NCI-H1092 (cell line): ENCODE results near the gene UPP1.

Experiments
- DNase-seq: peaks from one replicate; lab custom pipeline; 2025; lab: John Stamatoyannopoulos, UW

UPP1 gene

DNA sequence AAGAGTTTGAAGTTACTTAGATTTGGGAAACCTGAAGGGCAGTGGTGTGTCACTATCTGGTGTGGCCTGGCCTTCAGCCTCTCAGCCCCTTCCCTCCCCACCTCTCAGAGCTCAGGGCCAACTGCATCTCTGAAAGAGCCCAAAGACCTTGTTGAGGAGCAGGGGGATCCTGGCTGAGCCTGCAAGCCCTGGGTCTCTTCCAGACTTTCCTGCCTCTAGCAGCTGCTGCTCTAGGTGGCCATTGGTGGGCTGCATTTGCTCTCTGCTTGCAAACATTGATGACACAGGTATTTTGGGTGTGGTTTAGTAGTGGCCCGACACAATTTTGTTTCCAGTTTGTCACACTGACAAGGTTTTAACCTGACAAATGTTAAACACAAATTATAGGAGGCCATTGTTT lies 3.1 kb upstream of the UPP1 start:
- DNase-seq = no peak

DNA sequence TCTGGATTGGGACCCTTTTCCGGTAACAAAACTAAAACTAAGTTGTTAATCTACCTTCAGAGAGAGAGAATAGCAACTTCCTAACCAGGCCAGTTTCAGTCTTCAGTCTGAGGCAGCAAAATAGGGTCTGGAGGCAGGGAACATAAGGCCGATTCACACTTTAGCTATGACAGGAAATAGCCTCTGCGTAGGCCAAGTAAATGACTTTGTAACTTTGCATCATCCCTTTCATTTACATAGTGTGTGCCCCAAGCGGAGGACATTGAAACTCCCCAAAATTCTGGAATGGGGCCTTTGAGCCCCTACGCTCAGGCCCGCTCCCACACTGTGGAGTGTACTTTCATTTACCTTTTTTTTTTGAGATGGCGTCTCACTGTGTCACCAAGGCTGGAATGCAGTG lies 1.7 kb upstream of the UPP1 start:
- DNase-seq = no peak

DNA sequence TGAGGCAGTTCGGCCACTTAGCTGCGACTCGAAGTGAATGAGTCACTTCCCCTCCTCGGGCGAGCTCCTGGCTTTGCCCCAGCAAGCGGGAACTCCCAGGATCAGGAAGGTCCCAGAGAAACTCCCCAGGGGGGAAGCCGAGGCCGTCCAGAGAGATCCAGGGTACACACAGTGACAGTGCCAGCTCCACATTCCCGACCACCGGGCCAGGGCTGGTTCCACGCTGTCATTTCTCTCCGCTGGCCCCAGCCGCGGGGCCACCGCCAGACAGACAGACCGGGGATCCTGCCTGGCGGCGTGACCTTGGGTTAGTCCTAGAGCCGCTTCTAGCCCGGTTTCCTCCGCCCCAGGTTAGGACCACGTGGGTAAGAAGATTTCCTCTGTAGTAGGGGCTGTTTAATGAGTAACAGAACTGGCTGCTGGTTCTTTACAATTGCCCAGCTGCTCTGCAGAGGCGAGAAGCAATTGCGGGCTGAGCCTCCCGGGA lies 463 bp upstream of the UPP1 start:
- DNase-seq = no peak

DNA sequence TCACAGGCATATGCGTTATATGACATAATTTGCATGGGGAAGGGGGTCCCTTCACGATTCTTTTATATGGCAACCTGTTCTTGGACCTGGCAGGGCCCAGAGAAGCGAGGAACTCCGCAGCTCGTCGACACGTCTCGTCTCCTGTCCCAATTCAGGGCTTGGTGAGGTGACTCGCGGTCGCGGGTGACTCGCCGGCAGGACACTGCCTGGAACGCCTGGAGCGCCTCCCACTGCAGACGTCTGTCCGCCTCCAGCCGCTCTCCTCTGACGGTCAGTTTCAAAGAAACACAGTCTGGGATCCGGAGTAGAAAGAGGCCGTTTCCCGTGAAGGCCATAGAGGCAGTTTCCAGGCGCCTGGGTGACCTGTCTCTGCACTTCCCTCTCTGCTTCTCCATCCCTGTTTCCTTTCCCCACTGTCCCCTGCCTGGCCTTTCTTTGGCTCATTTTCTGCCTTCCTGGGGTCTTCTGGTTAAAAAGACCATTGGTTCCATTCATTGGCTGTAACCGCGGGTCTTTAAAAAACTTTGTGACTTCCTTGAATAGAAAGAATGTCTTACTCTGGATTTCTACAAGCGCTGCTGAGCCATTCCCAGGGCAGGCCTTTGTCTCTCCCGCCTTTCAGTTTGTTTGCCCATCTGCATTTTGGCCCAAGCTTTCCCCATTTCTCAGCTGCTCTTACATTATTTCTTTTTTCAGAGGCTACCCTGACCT lies 1.2 kb downstream of the UPP1 start:
- no peak for DNase-seq

DNA sequence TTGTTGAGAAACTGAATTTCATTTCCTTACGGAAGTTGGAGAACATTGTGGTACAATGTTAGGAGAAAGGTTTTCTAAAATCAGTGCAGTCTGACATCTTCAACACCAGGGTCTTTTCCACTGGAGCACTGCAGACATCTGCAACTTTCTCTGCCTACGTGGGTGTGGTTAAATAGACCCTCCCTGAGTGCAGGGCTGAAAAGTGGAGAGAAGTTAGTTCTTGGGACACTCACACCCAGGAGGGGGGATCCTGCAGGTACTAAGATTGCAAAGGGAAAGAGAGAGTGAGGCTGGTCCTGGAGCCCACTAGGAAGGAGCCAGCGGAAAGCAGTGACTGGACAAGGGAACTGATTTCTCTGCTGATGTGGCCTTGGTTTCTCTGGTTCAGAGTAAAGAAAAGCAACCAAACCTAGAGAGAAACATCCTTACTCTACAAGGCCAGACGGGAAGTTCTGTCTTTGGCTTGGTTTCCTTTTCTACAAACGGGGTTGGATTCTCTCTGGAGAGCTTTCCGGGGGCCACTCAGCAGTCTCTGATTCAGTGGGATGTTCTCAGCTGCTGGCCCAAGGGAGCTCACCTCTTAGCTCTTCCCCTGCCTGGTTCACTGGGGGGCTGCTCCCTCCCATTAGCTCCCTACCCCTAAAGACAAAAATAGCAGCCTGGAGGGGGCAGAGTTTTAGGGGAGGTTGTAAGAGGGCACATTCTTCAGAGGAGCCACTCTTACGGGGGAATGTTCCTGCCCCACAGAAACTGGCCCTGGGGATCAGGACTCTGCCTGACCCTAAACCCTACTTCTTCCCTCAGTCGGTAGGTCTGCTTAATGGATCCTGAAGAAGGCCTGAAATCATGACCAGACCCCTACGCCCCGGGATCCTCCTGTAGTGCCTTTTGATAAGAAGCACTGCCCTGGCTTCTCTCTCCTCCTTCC lies 2.7 kb downstream of the UPP1 start:
- no peak for DNase-seq

DNA sequence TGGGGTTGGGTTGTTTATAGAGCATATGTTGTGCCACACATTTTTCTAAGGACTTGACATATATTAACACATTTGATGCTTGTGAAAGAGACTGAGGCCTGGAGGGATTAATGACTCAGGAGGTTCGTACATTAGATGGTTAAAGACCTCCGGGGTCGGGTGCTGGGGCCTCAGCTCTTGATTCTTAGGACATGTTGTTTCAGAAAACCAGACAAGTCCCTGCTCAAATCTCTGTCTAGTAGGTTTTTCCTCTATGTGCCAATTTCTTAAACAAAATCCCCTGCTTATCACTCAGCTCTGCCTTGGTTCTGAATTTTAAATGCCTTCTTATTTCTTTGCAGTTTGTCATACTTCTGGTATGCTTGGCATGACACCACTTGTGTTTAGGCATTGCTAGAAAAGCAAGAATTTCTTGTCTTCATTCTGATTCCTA lies 5.8 kb downstream of the UPP1 start:
- no peak for DNase-seq

DNA sequence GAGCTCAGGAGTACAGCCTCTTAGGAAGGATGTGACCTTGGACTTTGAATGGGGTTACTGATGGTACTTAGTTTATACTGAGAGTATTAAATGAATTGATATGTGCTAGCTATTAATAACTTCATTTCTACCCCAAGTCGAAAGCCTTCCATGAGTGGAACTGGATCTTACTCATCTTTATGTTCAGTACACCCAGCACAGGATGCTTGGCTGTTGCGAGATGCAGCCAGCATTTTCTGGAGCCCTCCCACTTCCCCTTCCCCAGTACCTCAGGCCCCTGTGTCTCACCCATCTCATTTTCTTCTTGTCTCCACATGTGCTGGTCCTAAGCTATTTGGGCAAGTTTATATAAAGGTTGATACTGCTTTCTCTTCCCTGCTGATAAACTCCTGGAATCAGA lies 7.2 kb downstream of the UPP1 start:
- no peak for DNase-seq

DNA sequence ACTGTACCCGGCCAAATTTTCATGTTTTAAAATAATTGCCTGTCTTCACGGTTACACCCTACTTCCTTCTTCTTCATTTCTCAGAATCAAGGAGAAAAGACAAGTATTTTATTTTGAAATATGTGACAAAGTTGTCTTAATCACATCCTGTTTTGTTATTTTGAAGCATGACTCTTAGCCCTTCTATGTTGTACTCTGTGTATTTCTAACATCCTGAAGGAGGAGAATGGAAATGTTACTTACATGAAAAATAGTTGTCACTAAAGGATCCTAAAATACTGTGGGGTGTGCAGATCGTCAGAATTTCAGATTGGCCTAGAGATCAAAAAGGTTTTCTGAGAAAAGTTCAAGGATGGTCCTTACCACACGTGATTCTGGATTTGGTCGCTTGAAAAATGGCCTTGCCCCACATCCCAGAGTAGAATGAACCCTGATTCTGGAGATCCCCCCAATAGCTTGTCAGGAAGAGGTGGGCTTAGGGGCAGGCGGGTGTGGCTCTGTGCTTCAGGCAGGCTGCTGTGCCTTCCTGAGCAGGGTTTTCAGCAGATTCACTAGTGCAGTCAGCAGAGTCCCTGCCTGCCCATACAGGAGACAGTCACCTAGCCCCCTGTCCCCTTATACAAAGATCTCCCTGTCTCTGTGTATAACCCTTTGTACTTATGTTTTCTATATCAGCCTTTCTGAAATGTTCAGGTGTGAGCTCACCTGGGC lies 8.6 kb downstream of the UPP1 start:
- DNase-seq = no peak

DNA sequence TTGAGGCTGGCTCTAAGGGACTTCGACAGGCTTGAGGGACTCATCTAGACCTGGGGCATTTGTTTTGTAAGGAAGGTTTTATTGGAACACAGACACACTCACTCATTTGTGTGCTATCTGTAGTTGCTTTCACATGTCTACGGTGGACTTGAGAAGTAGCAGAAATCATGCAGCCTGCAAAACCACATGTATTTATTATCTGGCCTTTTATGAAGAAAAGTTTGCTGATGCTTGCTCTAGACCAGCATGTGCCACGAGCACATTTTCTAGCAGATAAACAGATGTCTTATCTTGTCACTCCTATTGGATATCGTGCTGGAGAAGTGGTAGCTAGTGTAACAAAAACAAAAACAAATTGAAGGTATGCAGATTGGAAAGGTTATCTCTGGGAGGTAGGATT lies 9.8 kb downstream of the UPP1 start:
- DNase-seq = no peak

DNA sequence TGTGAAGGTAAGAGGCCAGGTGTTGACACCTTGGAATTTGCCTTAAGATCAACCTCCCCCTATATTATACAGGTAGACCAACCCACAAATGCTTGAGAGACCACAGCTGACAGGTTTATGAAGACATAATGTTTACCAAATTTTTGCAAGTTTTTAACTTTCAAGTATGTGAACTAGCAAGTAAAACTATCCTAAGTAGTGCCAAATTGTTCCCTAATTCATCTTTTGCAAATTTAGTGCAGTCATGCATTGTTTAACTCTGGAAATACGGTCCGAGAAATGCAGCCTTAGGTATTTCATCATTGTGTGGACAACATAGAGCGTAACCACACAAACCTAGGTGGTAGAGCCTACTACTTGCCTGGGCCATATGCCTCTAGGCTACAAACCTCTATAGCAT lies 10.7 kb downstream of the UPP1 start:
- no peak for DNase-seq

DNA sequence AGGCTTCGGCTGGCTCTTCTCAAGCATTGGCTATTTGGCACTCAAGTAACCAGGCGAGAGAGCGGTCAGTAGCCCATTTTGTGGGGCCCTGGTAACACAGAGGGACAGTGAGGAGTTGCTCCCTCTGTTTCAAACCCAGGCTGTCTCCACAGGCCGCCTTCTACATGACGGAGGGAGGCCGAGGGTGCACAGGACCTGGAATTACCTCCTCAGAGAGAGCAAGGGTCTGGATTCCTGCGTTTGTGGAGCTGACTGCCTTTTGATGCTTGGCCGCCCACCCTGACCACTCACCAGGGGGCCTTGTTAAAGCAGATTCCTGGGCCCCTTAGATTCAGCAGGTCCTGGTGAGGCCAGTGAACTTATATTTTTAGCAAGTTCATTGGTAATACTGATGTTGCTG lies 12.3 kb downstream of the UPP1 start:
- DNase-seq = no peak

DNA sequence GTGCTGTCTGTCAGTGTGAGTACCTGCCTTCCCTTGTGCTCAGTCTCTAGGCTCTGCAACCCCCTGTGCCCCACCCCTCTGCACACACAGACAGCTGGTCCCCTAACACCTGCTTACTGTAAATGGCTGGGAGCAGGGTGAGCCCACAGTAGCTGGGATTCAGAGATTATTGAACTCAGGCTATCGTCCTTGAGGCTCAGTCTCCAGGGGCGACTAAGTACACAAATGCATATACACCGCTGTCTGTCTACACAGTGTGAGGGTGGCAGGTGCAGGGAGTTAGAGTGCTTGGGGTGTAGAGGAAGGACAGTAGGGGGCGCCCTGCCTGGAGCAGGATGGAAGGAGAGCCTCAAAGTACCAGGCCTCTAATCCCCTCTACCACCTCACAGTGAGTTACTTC lies 12.9 kb downstream of the UPP1 start:
- peak; percentile 15 for DNase-seq

DNA sequence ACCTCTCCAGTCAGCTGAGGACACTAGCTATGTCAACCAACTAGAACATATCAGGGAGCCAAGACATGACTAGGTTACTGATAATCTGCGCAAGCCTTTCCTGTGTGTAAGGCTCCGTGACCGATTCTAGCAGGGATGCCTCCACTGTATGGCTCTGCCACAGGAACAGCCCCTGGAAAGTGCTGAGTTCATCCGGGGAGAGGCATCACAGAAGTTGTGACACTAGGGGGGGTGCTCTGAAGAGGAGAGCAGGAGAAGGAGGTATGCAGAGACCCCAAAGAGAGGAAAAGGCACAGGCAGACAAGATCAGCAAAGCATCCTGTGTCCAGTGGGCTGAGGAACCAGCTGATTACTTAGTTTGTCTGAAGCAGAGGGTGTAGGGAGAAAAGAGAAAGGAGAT lies 13.5 kb downstream of the UPP1 start:
- DNase-seq = no peak

DNA sequence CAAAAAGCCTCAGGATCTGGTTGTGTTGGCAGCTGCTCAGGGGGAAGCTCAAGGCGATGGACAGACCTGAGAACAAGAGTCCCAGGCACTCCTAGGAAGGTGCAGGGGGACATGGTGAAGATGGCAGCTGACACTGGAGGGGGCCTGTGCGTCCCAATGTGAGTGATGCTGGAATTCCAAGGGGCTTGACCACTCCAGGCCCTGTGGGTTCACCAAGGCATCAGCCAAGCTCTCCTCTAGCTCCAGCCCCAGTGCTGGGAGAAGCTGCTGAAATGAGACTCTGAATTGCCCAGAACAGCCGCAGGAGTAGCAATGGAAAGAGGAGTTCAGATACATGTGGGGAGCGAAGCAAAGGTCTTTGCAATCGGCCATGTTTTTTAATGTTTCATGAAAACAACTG lies 16.0 kb downstream of the UPP1 start:
- no peak for DNase-seq

DNA sequence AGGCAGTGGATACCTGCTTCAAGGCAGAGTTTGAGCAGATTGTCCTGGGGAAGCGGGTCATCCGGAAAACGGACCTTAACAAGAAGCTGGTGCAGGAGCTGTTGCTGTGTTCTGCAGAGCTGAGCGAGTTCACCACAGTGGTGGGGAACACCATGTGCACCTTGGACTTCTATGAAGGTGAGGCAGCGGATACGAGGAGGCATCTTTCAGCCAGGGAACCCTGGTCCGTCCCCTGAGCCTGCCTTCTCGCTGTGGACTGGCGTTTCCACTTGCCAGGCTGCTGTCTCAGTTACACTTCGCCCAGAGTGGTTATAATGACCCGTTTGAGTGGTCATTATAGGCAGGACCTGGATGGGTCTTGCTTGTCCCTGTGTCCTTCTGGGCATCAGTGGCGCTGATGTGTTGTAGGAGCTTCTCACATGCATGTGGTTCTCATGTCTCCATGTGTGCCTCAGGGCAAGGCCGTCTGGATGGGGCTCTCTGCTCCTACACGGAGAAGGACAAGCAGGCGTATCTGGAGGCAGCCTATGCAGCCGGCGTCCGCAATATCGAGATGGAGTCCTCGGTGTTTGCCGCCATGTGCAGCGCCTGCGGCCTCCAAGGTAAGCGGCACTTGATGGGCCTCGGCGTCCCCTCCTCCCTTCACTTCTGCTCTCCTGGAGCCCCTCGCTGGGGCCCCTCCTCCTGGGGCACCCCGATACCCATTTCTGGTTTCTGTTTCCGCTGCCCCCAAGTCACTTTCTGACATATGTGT lies 18.0 kb downstream of the UPP1 start:
- no peak for DNase-seq

DNA sequence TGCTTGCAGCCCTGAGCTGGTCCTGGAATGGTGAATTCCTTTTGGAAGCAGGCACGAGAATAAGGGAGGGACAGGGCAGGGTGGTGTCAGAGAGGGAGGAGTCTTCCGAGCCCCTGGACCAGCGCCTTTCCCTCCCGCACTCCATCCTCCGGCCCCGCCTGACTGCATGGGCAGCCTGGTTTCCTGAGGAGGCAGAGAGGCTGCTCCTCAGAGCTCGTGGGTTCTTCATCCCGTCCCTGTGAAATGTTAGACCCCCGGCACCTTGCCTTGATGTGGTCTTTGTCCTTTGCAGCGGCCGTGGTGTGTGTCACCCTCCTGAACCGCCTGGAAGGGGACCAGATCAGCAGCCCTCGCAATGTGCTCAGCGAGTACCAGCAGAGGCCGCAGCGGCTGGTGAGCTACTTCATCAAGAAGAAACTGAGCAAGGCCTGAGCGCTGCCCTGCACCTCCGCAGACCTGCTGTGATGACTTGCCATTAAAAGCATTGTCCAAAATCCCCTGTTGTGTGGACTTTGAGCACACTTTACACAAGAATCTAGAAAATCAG lies 18.9 kb downstream of the UPP1 start:
- DNase-seq = no peak

DNA sequence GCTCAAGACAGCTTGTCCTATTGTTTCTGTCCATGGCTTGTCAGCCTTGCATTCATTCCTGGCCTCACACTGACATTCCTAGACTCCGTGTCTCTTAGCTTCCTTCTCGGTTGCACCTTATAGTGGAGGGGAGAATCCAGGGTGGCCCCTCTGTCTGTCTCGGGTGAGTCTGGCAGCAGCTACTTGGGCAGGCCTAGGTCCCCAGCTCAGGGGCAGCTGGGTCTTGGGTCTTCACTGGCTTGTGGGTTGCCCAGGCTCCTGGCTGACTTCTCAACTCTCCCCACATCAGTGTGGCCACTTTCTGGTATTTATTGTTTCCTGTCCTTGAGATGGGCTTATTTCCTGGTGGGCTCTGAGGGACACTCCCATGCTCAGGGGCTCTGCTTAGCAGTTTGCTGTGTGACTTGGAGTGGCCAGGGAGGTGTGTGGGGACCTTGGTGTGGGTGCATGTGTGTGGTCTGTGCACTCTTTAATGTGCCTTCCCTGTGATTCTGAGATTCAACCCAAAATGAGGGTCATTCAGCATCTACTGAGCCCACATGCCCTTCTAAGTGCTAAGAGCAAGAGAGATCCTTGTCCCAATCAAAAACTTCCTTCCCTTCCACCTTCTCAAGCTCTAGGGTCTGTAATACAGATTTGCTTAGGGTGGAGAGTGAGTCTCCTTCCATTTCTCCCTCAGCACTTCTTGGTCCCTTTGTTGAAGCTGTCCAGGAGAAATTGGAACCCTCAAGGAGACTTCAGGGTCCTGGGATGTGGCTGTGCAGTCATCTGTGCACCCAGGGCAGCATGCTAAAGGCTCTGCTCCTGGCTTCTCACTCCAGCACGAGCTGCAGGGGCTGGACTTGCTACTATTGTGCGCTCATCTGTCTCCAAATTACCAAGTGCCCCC lies 20.1 kb downstream of the UPP1 start:
- no peak for DNase-seq

DNA sequence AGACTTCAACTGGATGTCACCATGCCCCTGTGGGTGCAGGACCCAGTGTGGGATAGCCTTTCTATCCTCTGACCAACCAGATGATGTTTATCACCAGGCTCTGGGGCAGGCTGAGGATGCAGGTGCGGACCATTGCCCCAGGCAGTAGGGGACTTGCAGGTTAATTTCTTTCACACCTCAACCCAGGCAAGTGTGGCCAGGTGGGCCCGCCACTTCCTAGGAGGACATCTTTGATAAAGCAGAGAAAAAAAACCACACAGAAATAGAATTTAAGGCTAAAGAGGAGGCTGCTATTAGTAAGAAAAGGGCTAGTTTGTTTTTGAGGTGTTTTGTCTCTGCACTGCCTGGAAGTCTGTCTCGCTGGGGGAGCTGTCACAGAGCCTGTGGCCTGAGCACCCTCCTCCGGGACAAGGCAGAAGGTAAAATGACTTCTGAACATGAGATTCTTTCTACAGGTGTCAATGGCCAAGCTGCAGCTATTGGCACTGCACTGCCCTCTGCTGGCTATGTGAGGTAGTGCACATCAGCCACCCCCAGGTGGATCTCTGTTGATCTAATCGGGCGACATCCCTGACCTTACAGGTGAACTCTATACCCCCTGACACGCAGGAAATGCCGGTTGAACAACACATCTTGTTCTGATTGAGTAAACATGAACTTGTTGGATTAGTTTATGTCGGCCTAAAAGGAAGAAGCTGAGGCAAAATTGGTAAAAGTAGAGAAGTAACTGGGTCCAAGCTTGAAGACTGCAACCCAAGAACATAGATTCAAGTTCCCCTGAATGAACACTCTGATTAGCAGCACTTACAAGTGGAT lies 21.0 kb downstream of the UPP1 start:
- DNase-seq = peak; percentile 49

DNA sequence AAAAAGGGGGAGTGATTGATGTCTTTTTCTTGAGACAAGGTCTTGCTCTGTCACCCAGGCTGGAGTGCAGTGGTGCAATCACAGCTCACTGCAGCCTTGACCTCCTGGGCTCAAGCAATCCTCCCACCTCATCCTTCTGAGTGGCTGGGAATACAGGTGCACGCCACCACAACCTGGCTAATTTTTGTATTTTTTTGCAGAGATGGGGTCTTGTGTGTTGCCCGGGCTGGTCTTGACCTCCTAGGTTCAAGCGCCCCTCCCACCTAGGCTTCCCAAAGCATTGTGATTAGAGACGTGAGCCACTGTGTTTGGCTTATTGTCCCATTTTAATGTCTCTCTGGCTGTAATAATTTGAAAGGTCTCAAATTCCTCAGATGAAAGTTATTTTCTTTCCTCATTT lies 21.8 kb downstream of the UPP1 start:
- DNase-seq = no peak

DNA sequence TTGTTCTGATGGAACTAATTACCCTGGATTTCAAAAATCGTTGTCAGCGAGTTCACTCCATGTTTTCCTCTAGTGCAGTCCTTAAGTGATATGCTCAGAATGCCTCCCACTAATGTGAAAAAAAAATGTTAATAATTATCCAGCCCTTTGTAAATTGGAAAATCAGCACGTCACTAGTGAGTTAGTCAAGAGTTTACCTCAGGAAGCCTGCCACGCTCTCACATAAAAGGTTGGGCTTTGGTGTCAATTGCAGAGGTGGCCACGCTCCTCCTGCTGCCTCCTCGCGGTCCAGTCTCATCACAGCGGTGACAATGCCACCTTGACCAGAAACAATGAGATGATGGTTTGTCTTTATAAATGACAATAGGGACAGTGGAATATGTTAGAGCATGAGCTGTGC lies 22.5 kb downstream of the UPP1 start:
- DNase-seq = no peak
